ENCODE results near the gene E2F1.

GRCh38 chr20:33627577-33628216 lies 58.5 kb downstream of the E2F1 start:
- TF ChIP-seq POLR2A (IDR thresholded peaks at IDR 0.05; ENCODE audit: low read depth, low read length) (no peak), FOS (IDR thresholded peaks at IDR 0.05; ENCODE audit: borderline replicate concordance, insufficient read depth, low read length) (no peak), CTCF (IDR thresholded peaks at IDR 0.05; ENCODE audit: extremely low read depth in 1 of 2, insufficient read depth in 1 of 2, low read depth in 1 of 2, low read length in 2 of 2) (no peak), MAX (IDR thresholded peaks at IDR 0.05; ENCODE audit: insufficient read depth, insufficient read length) (no peak), POLR2AphosphoS5 (IDR thresholded peaks at IDR 0.05; ENCODE audit: insufficient read depth, low read depth, low read length) (no peak), JUN (IDR thresholded peaks at IDR 0.05; ENCODE audit: borderline replicate concordance, insufficient read depth, insufficient read length, low read depth) (no peak), EZH2 (IDR thresholded peaks at IDR 0.05; ENCODE audit: borderline replicate concordance, low read depth, low read length, severe bottlenecking) (no peak), GATA2 (IDR thresholded peaks at IDR 0.05; ENCODE audit: insufficient read depth, insufficient read length, low read depth, low read length) (no peak), MYC (IDR thresholded peaks at IDR 0.05; ENCODE audit: low read depth, low read length) (no peak)
